IMR-90 (cell line): ENCODE results near the gene RNASE4. TPM values are rescaled to one million over a fixed set of nuclear protein-coding genes. Genes with fewer than 3 reads are reported as not detected.

ENCODE experiments used
- ATAC-seq: fragments of 200-7000 bp; cut with Tn5 transposase; 2 replicates; pipeline ENCODE4 v1.9.1; 2020; ENCODE audit warnings: low read depth, mild to moderate bottlenecking, moderate library complexity
- BruUV-seq: library from RNA; stranded (reverse); fragments of 400-500 nt; replicated peaks from 2 replicates; lab custom pipeline; 2021; lab: Mats Ljungman, UMichigan
- CTCF ChIA-PET: fragments of 300-600 bp; formaldehyde crosslinking; extraction: SDS; loops from one replicate; lab custom pipeline; 2021; ENCODE audit warnings: antibody characterized with exemption; lab: Yijun Ruan, JAX
- POLR2A ChIA-PET: fragments of 300-600 bp; sonication (Branson Sonifier 250); formaldehyde crosslinking; loops from one replicate; lab custom pipeline; 2022; ENCODE audit warnings: antibody characterized with exemption; ENCODE audit not compliant: unreplicated experiment; lab: Charles Lee
- DNase-seq: peaks from one replicate; pipeline ENCODE4 v3.0.0; 2013
- H2AFZ ChIP-seq: replicated peaks from 2 replicates; pipeline ENCODE3; 2013; ENCODE audit warnings: low read length, mild to moderate bottlenecking; ENCODE audit not compliant: poor library complexity
- H2AK5ac ChIP-seq: 2 replicates; pipeline ENCODE4 v1.6.1; 2013; ENCODE audit warnings: low read depth, low read length, inconsistent platforms
- H2AK9ac ChIP-seq: replicated peaks from 2 replicates; pipeline ENCODE3; 2013; ENCODE audit warnings: mild to moderate bottlenecking, low read depth, low read length, moderate library complexity; ENCODE audit not compliant: poor library complexity
- H2BK120ac ChIP-seq: 2 replicates; pipeline ENCODE4 v1.6.1; 2013; ENCODE audit warnings: low read depth, low read length, inconsistent platforms
- H2BK15ac ChIP-seq: 3 replicates; pipeline ENCODE4 v1.6.1; 2013; ENCODE audit warnings: low read depth, low read length, inconsistent platforms
- H2BK20ac ChIP-seq: 2 replicates; pipeline ENCODE4 v1.6.1; 2013; ENCODE audit warnings: low read depth, mild to moderate bottlenecking, inconsistent platforms, low read length, moderate library complexity
- H2BK5ac ChIP-seq: 2 replicates; pipeline ENCODE4 v1.6.1; 2013; ENCODE audit warnings: mild to moderate bottlenecking, low read depth, low read length, inconsistent platforms; ENCODE audit not compliant: poor library complexity, severe bottlenecking
- H3K14ac ChIP-seq: replicated peaks from 2 replicates; pipeline ENCODE4 v1.6.1; 2013; ENCODE audit warnings: low read depth, low read length, inconsistent platforms
- H3K18ac ChIP-seq: 2 replicates; pipeline ENCODE4 v1.6.1; 2013; ENCODE audit warnings: low read depth, low read length, control low read depth
- H3K23ac ChIP-seq: 2 replicates; pipeline ENCODE4 v1.6.1; 2013; ENCODE audit warnings: low read depth, low read length, inconsistent platforms
- H3K27ac ChIP-seq: 2 replicates; pipeline ENCODE4 v1.5.1; 2013; ENCODE audit warnings: mild to moderate bottlenecking, control low read depth, low read length; ENCODE audit not compliant: insufficient read depth
- H3K27me3 ChIP-seq: 2 replicates; pipeline ENCODE4 v1.6.1; 2013; ENCODE audit warnings: low read length; ENCODE audit not compliant: control insufficient read depth, insufficient read depth
- H3K36me3 ChIP-seq: 2 replicates; pipeline ENCODE4 v1.6.1; 2013; ENCODE audit warnings: low read length, mixed read lengths; ENCODE audit not compliant: control insufficient read depth, insufficient read depth
- H3K4ac ChIP-seq: 2 replicates; pipeline ENCODE4 v1.6.1; 2013; ENCODE audit warnings: low read depth, low read length, inconsistent platforms
- H3K4me1 ChIP-seq: 2 replicates; pipeline ENCODE4 v1.6.1; 2013; ENCODE audit warnings: low read length, mixed read lengths; ENCODE audit not compliant: control insufficient read depth, insufficient read depth
- H3K4me2 ChIP-seq: 2 replicates; pipeline ENCODE4 v1.6.1; 2013; ENCODE audit warnings: low read depth, mild to moderate bottlenecking, control low read depth, low read length, moderate library complexity
- H3K4me3 ChIP-seq: 2 replicates; pipeline ENCODE4 v1.5.1; 2013; ENCODE audit warnings: low read depth, mild to moderate bottlenecking, control low read depth, low read length, moderate library complexity; ENCODE audit not compliant: insufficient read depth
- H3K56ac ChIP-seq: 2 replicates; pipeline ENCODE4 v1.6.1; 2013; ENCODE audit warnings: low read length, inconsistent platforms; ENCODE audit not compliant: insufficient read depth; ENCODE audit errors: extremely low read depth
- H3K79me1 ChIP-seq, 2 experiments: 2 replicates each; pipeline ENCODE4 v1.6.1; 2013; ENCODE audit warnings: low read length in 2 of 2, inconsistent platforms in 1 of 2, low read depth in 1 of 2
- H3K9ac ChIP-seq: 2 replicates; pipeline ENCODE4 v1.6.1; 2013; ENCODE audit warnings: low read depth, low read length, control low read depth
- H3K9me1 ChIP-seq: 2 replicates; pipeline ENCODE4 v1.6.1; 2013; ENCODE audit warnings: low read length, inconsistent platforms; ENCODE audit not compliant: insufficient read depth
- H3K9me3 ChIP-seq: 2 replicates; pipeline ENCODE4 v1.6.1; 2013; ENCODE audit warnings: low read length; ENCODE audit not compliant: control insufficient read depth, insufficient read depth
- H4K20me1 ChIP-seq: 2 replicates; pipeline ENCODE4 v1.6.1; 2013; ENCODE audit warnings: low read length, inconsistent platforms; ENCODE audit not compliant: insufficient read depth
- H4K5ac ChIP-seq: 2 replicates; pipeline ENCODE4 v1.6.1; 2013; ENCODE audit warnings: mild to moderate bottlenecking, low read depth, low read length, control low read depth
- H4K8ac ChIP-seq, 2 experiments: 2 replicates each; pipeline ENCODE4 v1.6.1; 2013; ENCODE audit warnings: low read depth in 2 of 2, low read length in 2 of 2, control low read depth in 1 of 2, inconsistent platforms in 1 of 2
- H4K91ac ChIP-seq: 2 replicates; pipeline ENCODE4 v1.6.1; 2013; ENCODE audit warnings: low read depth, low read length, inconsistent platforms; ENCODE audit not compliant: insufficient read depth
- BHLHE40 ChIP-seq: fragments of 150-350 bp; IDR thresholded peaks from 2 replicates; pipeline ENCODE4 v1.6.1; 2016; ENCODE audit warnings: mild to moderate bottlenecking, low read depth, low read length
- CEBPB ChIP-seq: IDR thresholded peaks from 2 replicates; pipeline ENCODE4 v1.6.1; 2012; ENCODE audit warnings: low read depth, low read length, improper control_type of control experiment
- ELK1 ChIP-seq: fragments of 150-350 bp; IDR thresholded peaks from 2 replicates; pipeline ENCODE4 v1.6.1; 2016; ENCODE audit warnings: low read depth, mild to moderate bottlenecking, low read length, moderate library complexity, borderline replicate concordance
- NFE2L2 ChIP-seq: fragments of 150-350 bp; IDR thresholded peaks from 2 replicates; pipeline ENCODE4 v1.6.1; 2016; ENCODE audit warnings: low read depth, mild to moderate bottlenecking, low read length
- RCOR1 ChIP-seq: IDR thresholded peaks from 2 replicates; pipeline ENCODE4 v1.6.1; 2012; ENCODE audit warnings: mild to moderate bottlenecking, low read length, improper control_type of control experiment; ENCODE audit not compliant: insufficient replicate concordance
- WGBS, 2 experiments: methylation state at CpG; one replicate each; pipeline versions ENCODE4 v1.1.5 to v1.1.7; 2013; ENCODE audit warnings: missing lambda C conversion rate in 2 of 2; ENCODE audit not compliant: insufficient read length in 1 of 2; ENCODE audit errors: extremely low coverage in 2 of 2; 5-methylcytosine and 5-hydroxymethylcytosine counted together
- dilution Hi-C: fragments of 300-500 bp; cut with HindIII; formaldehyde crosslinking; loops from one replicate; pipeline ENCODE4 v1.14.3; 2018; ENCODE audit warnings: low sequenced_read_pairs; ENCODE audit not compliant: unreplicated experiment
- in situ Hi-C: fragments of 300-500 bp; cut with MboI; formaldehyde crosslinking; loops from 3 replicates; pipeline ENCODE4 v1.14.3; 2019; ENCODE audit warnings: low sequenced_read_pairs, inconsistent platforms, mixed read lengths
- intact Hi-C: fragments of 100-400 bp; cut with micrococcal nuclease; formaldehyde crosslinking; loops from 2 replicates; pipeline ENCODE4 v1.10.0; 2022
- polyA plus RNA-seq, 3 experiments: library from polyadenylated mRNA; depleted of rRNA; stranded (reverse); fragments of >200 nt; gene quantifications; 2 replicates each; pipeline ENCODE4 v1.2.3, GENCODE V29; 2012; ENCODE audit warnings: low replicate concordance in 1 of 3
- total RNA-seq: library from RNA; depleted of rRNA; stranded (reverse); fragments of >200 nt; gene quantifications from 2 replicates; pipeline ENCODE4 v1.2.3, GENCODE V29; 2012

Gene RNASE4
- total and polyA plus RNA-seq, 2 of the 4 experiments (the other 2 are of a cell fraction), result 10.4 to 11.6 TPM

DNA sequence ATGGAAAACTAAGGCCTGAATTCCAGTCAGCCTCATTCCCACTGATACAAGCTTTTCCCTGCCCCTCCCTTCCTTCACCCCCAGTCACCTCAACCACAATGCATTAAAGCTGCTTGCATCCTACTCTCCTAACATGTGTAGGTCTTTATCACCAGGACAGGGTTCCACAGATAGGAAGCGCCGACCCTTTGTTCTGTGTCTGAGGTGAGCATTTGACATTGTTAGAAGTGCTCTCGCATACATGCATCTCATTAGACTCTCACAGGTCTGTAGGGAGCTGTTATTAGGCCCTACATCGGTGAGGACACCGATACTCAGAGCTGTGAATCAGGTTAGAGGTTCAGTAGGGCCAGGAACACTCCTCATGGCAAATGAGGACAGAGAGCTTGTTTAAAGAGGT lies 48.1 kb downstream of the RNASE4 start:
- Histone ChIP-seq H3K36me3 (no peaks in the 10 kb centered on the region), H3K9me1 (no peaks in the 10 kb centered on the region), H2AK5ac (no peak overlapping the region), H3K9me3 (no peaks in the 10 kb centered on the region), H3K4me2 (no peak overlapping the region), H3K56ac (no peak overlapping the region), H3K4me1 (no peaks in the 10 kb centered on the region), H2BK20ac (no peak overlapping the region), H3K4ac (no peak overlapping the region), H4K91ac (no peak overlapping the region), H3K79me1 (no peaks in the 10 kb centered on the region), H3K23ac (no peak overlapping the region), H3K14ac (no peak overlapping the region), H2BK15ac (no peak overlapping the region), H2AFZ (no peak overlapping the region), H3K27ac (no peak overlapping the region), H4K8ac (no peak overlapping the region), H3K18ac (no peak overlapping the region), H2BK5ac (no peak overlapping the region), H3K27me3 (no peaks in the 10 kb centered on the region), H3K9ac (no peak overlapping the region), H4K5ac (no peak overlapping the region), H3K4me3 (no peak overlapping the region), H4K20me1 (no peaks in the 10 kb centered on the region), H2AK9ac (no peak overlapping the region), H2BK120ac (no peak overlapping the region)
- no peak for DNase-seq
- no TSS peak for BruUV-seq
- in situ Hi-C loops (no loop called here), dilution Hi-C loops (no loop called here), intact Hi-C loops (no loop called here)
- no CpG with 5 or more reads among the region's 5 CpGs for WGBS, 2 experiments
- CTCF ChIA-PET, result no interaction called here
- no peak for TF ChIP-seq RCOR1
- no peak for TF ChIP-seq BHLHE40
- TF ChIP-seq NFE2L2, result no peak
- no peak for TF ChIP-seq ELK1
- no peak for TF ChIP-seq CEBPB
- no peak for ATAC-seq
- POLR2A ChIA-PET, result no interaction called here
